Stomach (tissue), 9 donors: ENCODE data around the gene LRP6. TPM values are rescaled to one million over a fixed set of nuclear protein-coding genes. Genes with fewer than 3 reads are reported as not detected.
"Not testable (repeated sequence)": the region's sequence is repeated elsewhere in the genome, so short reads cannot be mapped to it uniquely, and the experiment has no call there.

Experiments
- DNase-seq, 2 donors: peaks; one replicate each; pipeline versions ENCODE4 v3.0.0 to v3.0.0-alpha.2; 2013 to 2019
- H3K27ac ChIP-seq, 5 donors: fragments of 200-600 bp in 4 of 5; sonication (generic) in 4 of 5; one replicate each; pipeline ENCODE4 v1.5.1; 2013 to 2019; ENCODE audit warnings: mild to moderate bottlenecking in 1 of 5, moderate library complexity in 1 of 5
- H3K27me3 ChIP-seq, 3 donors: fragments of 200-600 bp; sonication (generic); one replicate each; pipeline ENCODE4 v1.5.1; 2017 to 2019; ENCODE audit warnings: mixed run types in 1 of 3
- H3K36me3 ChIP-seq, 4 donors: fragments of 200-600 bp; sonication (generic); 1 replicate in 3 of 4; 2 replicates in 1 of 4; pipeline ENCODE4 v1.5.1; 2016 to 2019
- H3K4me1 ChIP-seq, 4 donors: fragments of 200-600 bp; sonication (generic); one replicate each; pipeline ENCODE4 v1.5.1; 2016 to 2019
- H3K4me3 ChIP-seq, 4 donors: fragments of 200-600 bp; sonication (generic) in 3 of 4; one replicate each; pipeline ENCODE4 v1.5.1; 2016 to 2019; ENCODE audit warnings: mild to moderate bottlenecking in 1 of 4
- H3K9me3 ChIP-seq, 4 donors: fragments of 200-600 bp; sonication (generic); one replicate each; pipeline ENCODE4 v1.5.1; 2016 to 2019
- EP300 ChIP-seq: sonication (generic); formaldehyde crosslinking; IDR thresholded peaks from one replicate; pipeline ENCODE4 v1.6.1; 2017; ENCODE audit warnings: antibody characterized with exemption
- POLR2A ChIP-seq, 4 donors: fragments of 450-650 bp; IDR thresholded peaks; one replicate each; pipeline ENCODE4 v1.6.1; 2016; ENCODE audit warnings: antibody characterized with exemption in 4 of 4, control low read depth in 2 of 4, mild to moderate bottlenecking in 1 of 4, moderate library complexity in 1 of 4
- POLR2AphosphoS5 ChIP-seq, 3 donors: sonication (generic); formaldehyde crosslinking; IDR thresholded peaks; one replicate each; pipeline ENCODE4 v1.6.1; 2016; ENCODE audit warnings: antibody characterized with exemption in 3 of 3
- WGBS, 5 donors: extraction: QIAGEN DNeasy Blood & Tissue Kit in 3 of 5; methylation state at CpG; one replicate each; pipeline versions ENCODE4 v1.1.5 to v1.1.7; 2013 to 2018; 5-methylcytosine and 5-hydroxymethylcytosine counted together
- intact Hi-C: fragments of 100-400 bp; cut with DNase I; formaldehyde crosslinking; loops from one replicate; pipeline ENCODE4 v1.15.1; 2023; ENCODE audit warnings: low total_unique reads
- polyA plus RNA-seq, 3 donors: library from polyadenylated mRNA; stranded (reverse); fragments of 200-250 nt; gene quantifications; one replicate each; pipeline ENCODE4 v1.2.3, GENCODE V29; 2013
- total RNA-seq, 5 donors: library from RNA; depleted of rRNA; stranded (reverse); fragments of >200 nt; gene quantifications; one replicate each; pipeline versions ENCODE4 v1.1.0 to v1.2.3, GENCODE V29; 2014 to 2016
- TF ChIP-seq, protein P1 (sequence below), 7 experiments: fragments of 450-650 bp in 4 of 7; fragments of 200-600 bp in 3 of 7; sonication (generic) in 3 of 7; IDR thresholded peaks; one replicate each; pipeline ENCODE4 v1.5.1; 2016 to 2019; ENCODE audit warnings: antibody characterized with exemption in 7 of 7, control low read depth in 2 of 7, mild to moderate bottlenecking in 1 of 7
- donor health status: healthy with polysubstance abuse.
- donor health status: Bipolar disorder and iron deficiency.
- donor health status: healthy.

LRP6 gene
- total and polyA plus RNA-seq, 8 donors, result 2.7 to 113 (median 36.8) TPM

DNA sequence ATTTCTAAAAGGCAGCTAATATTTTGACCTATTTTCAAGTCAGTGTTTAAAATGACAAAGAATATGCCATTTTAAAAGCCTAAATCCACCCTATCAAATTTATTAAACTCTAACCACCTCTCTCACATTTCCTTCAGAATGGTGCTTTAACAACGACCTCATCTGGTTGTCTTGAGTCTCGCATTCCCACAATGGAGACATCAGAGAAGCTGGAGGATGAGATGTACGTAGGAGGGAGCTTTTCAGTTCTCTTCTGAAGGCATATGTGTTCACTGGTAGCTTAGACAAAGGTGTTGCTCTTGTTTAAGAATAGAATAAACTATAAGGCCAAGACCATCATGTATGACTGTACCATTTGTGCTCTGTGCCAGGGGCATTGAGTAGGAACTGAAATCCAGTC lies 113.2 kb downstream of the LRP6 start:
- intact Hi-C loops, result no loop called here
- peaks cover 5 to 54% (median 52%) of the 10 kb centered on the region in 4 donors for H3K36me3 ChIP-seq
- H3K4me1 ChIP-seq, result no peaks in the 10 kb centered on the region
- TF ChIP-seq, protein P1, sequence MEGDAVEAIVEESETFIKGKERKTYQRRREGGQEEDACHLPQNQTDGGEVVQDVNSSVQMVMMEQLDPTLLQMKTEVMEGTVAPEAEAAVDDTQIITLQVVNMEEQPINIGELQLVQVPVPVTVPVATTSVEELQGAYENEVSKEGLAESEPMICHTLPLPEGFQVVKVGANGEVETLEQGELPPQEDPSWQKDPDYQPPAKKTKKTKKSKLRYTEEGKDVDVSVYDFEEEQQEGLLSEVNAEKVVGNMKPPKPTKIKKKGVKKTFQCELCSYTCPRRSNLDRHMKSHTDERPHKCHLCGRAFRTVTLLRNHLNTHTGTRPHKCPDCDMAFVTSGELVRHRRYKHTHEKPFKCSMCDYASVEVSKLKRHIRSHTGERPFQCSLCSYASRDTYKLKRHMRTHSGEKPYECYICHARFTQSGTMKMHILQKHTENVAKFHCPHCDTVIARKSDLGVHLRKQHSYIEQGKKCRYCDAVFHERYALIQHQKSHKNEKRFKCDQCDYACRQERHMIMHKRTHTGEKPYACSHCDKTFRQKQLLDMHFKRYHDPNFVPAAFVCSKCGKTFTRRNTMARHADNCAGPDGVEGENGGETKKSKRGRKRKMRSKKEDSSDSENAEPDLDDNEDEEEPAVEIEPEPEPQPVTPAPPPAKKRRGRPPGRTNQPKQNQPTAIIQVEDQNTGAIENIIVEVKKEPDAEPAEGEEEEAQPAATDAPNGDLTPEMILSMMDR (IDR thresholded peaks at IDR 0.05), result no peak
- TF ChIP-seq EP300, result no peak
- TF ChIP-seq POLR2AphosphoS5 (IDR thresholded peaks at IDR 0.05), result no peak
- no peak for TF ChIP-seq POLR2A (IDR thresholded peaks at IDR 0.05)
- H3K4me3 ChIP-seq, result no peak overlapping the region
- 82 to 94% (median 89%) methylated on average over 3 of the region's 3 CpGs for WGBS, 5 donors
- H3K27ac ChIP-seq, result no peak overlapping the region
- DNase-seq, result no peak
- no peaks in the 10 kb centered on the region for H3K27me3 ChIP-seq
- no peaks in the 10 kb centered on the region for H3K9me3 ChIP-seq

DNA sequence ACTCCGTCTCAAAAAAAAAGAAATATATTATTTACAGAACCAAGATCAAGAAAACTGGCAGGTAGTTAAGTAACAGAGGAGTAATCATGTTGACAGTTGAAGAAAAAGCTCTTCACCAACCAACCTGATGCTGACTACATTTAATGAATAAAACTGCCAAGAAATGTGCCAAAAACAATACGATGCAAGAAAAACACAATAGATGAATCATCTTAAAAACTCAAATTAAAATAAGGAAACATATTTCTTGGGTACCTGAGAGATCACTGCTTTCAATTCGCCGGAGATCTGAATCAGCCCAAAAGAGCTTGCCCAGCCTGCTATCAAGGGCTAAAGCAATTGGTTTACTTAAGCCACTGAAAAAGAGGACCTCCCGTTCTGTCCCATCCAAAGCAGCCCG lies 119.7 kb downstream of the LRP6 start:
- intact Hi-C loops, result no loop called here
- no peaks in the 10 kb centered on the region for H3K9me3 ChIP-seq
- H3K36me3 ChIP-seq, result peaks cover 0 to 66% (median 58%) of the 10 kb centered on the region in 4 donors
- no peak overlapping the region for H3K4me3 ChIP-seq
- WGBS, 5 donors, result 86 to 93% (median 90%) methylated on average over 6 of the region's 6 CpGs
- no peak overlapping the region for H3K27ac ChIP-seq
- no peaks in the 10 kb centered on the region for H3K4me1 ChIP-seq
- no peaks in the 10 kb centered on the region for H3K27me3 ChIP-seq
- no peak for DNase-seq
- TF ChIP-seq POLR2A (IDR thresholded peaks at IDR 0.05) (no peak), EP300 (no peak), POLR2AphosphoS5 (IDR thresholded peaks at IDR 0.05) (no peak)

DNA sequence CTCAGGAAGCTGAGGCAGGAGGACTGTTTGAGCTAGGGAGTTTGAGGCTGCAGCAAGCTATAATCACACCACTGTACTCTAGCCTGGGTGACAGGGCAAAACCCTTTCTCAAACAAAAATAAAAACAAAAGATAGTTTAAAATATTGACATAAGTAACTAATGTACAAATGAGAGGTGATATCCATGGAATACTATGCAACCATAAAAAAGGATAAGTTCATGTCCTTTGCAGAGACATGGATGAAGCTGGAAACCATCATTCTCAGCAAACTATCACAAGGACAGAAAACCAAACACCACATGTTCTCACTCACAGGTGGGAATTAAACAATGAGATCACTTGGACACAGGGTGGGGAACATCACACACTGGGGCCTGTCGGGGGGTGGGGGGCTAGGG lies 122.3 kb downstream of the LRP6 start:
- H3K4me3 ChIP-seq, H3K9me3 ChIP-seq, H3K27me3 ChIP-seq, H3K4me1 ChIP-seq, DNase-seq, intact Hi-C loops, H3K27ac ChIP-seq: not testable (repeated sequence)
- peaks cover 0 to 54% (median 44%) of the 10 kb centered on the region in 4 donors for H3K36me3 ChIP-seq
- 0 to 100% (median 50%) methylated on average over 1 of the region's 1 CpG for WGBS, 5 donors

DNA sequence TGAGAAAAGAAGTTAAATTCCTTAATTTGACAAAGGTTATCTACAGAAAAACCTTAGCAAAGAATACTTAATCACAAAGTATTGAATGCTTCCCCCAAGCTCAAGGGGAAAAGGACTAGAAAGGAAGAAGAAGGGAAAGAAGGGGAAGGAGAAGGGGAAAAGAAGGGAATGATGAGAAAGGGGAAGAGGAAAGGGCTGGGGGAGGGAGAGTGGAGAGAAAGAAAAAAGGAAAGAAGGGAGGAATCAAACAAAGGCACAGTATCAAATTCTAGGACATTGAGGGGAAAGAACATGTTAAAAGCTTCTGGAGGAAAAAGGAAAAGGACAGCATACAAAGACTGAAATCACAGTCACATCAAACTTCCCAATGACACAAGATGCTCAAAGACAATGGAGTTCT lies 125.8 kb downstream of the LRP6 start:
- Histone ChIP-seq H3K27me3 (no peaks in the 10 kb centered on the region), H3K4me1 (no peaks in the 10 kb centered on the region), H3K9me3 (no peaks in the 10 kb centered on the region), H3K36me3 (peaks cover 0 to 26% (median 24%) of the 10 kb centered on the region in 4 donors), H3K4me3 (no peak overlapping the region), H3K27ac (no peak overlapping the region)
- no peak for TF ChIP-seq EP300
- intact Hi-C loops, result no loop called here
- no peak for DNase-seq

DNA sequence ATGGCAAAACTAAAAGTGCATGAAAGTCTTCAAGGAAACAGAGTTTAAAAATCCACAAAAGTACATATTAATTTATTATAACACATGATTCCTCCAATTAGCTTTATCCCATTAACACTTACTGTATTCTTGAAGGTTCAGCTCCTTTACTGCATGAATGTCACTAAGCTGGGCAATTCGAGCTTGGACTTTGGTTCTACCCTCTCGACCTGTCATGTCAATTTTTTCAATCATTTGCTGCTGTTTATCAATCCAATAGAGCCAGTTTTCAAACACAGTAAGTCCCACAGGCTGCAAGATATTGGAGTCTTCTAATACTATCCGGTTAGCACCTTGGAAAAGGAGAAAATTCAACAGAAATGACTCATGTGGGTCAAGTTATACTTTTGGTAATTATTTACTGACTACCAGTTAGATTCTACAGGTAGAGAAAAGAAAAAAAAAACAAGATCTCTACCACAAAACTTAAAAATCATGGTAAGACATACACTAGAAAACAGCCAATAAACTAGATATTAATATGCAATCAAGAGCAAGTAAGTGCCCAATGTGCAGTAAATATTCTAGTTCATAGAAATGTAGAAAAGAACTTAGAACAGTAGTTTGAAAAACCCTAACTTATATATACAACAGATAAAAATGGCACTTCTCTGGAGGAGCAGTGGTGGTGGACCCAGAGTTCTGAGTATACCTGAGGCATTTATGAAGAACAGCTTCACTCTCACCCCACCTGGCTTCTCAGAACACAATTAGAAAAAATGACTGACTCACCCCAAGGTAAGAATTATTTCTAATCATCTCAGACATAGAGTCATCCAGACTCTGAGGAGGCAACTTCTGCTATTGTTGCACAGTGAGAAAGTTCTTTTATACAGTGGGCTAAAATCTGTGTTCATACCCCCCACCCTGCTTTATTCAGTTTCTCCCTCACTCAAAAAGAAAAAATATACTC lies 128.4 kb downstream of the LRP6 start:
- 74 to 82% (median 78%) methylated on average over 3 of the region's 3 CpGs for WGBS, 5 donors
- H3K4me1 ChIP-seq, result no peaks in the 10 kb centered on the region
- no peak for DNase-seq
- H3K9me3 ChIP-seq, result no peaks in the 10 kb centered on the region
- no peak overlapping the region for H3K4me3 ChIP-seq
- intact Hi-C loops, result no loop called here
- H3K27ac ChIP-seq, result no peak overlapping the region
- TF ChIP-seq, protein P1 (IDR thresholded peaks at IDR 0.05), result no peak
- no peak for TF ChIP-seq POLR2A (IDR thresholded peaks at IDR 0.05)
- TF ChIP-seq EP300, result no peak
- TF ChIP-seq POLR2AphosphoS5 (IDR thresholded peaks at IDR 0.05), result no peak
- peaks cover 0 to 32% (median 17%) of the 10 kb centered on the region in 4 donors for H3K36me3 ChIP-seq
- H3K27me3 ChIP-seq, result no peaks in the 10 kb centered on the region

DNA sequence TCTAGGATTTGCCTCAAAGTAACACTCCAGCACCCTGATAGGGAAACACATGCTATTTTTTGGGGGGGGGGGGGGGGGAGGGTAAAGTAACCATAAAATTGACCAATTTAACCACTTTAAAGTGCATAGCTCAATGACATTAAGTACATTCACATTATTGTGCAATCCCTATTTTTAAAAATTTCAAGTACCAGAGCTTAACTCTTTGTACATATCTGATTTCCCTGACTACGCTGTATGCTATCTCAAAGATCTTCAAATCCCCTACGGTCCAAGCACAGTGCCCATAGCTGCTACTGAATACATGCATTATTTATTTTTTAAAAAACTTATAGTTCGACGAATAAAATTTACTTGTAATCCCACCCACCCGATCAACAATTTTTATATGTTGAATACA lies 133.1 kb downstream of the LRP6 start:
- H3K4me3 ChIP-seq, result no peak overlapping the region
- intact Hi-C loops, result no loop called here
- peaks cover 0 to 50% (median 39%) of the 10 kb centered on the region in 4 donors for H3K36me3 ChIP-seq
- WGBS, 5 donors, result 95 to 99% (median 96%) methylated on average over 5 of the region's 5 CpGs
- no peak for DNase-seq
- H3K27ac ChIP-seq, result no peak overlapping the region
- no peak for TF ChIP-seq EP300
- TF ChIP-seq, protein P1 (IDR thresholded peaks at IDR 0.05), result no peak
- no peak for TF ChIP-seq POLR2A (IDR thresholded peaks at IDR 0.05)
- no peak for TF ChIP-seq POLR2AphosphoS5 (IDR thresholded peaks at IDR 0.05)
- no peaks in the 10 kb centered on the region for H3K27me3 ChIP-seq
- no peaks in the 10 kb centered on the region for H3K9me3 ChIP-seq
- H3K4me1 ChIP-seq, result no peaks in the 10 kb centered on the region
